ENCODE measurements around the gene LY6G5C. TPM values are rescaled to one million over a fixed set of nuclear protein-coding genes. Genes with fewer than 3 reads are reported as not detected.

LY6G5C gene
- total and polyA plus RNA-seq, 9 of the 15 experiments (the other 6 are each of a cell fraction or from before 2014, with no cell fraction given): 0.10 to 0.67 (median 0.46) TPM; not detected in 4

DNA sequence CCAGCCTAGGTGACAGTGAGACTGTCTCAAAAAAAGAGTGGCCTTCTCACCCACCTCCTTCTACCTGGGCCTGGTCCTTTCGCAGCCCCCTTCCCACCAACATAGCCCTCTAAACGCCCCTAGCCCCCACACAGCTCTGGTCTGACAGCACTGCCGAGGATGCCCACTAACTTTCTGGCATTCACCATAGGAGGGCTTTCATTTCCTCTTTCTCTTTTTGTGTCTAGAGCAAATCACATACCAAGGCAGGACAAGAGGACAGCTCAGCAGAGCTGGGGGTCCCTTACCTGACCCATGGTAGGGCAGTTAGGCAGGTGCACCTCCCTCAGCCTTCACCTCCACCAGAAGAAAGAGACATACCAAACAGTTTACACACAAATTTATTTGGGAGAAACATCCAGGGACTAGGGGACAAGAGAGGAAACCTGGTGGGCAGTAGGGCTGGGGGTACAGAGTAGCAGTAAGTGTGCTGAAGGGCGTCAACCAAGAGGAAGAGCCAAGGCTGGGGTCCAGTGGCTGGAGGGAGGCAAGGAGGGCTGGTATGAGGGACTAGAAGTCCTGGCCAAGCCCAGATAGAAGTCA, 4.5 kb downstream of the LY6G5C start (continued):
- TF ChIP-seq TEAD4 (IDR thresholded peaks at IDR 0.05; ENCODE audit: low read length) (no peak), TEAD4 (CRISPR knock-in tag; IDR thresholded peaks at IDR 0.05; ENCODE audit: borderline replicate concordance) (no peak), HDAC3 (IDR thresholded peaks at IDR 0.05; ENCODE audit: borderline replicate concordance, partially characterized antibody) (no peak), IFI16 (CRISPR knock-in tag; IDR thresholded peaks at IDR 0.05) (no peak), MEIS2 (IDR thresholded peaks at IDR 0.05; ENCODE audit: partially characterized antibody) (no peak), ATF1 (CRISPR knock-in tag; IDR thresholded peaks at IDR 0.05) (no peak), ATF1 (tag; IDR thresholded peaks at IDR 0.05) (no peak), TGIF2 (CRISPR knock-in tag; IDR thresholded peaks at IDR 0.05) (peak; percentile 62; the same call in 1 of the 2 replicates), SRSF1 (IDR thresholded peaks at IDR 0.05; ENCODE audit: low read depth, low read length) (no peak), DNMT1 (IDR thresholded peaks at IDR 0.05) (0 out of 2 replicates have a peak, but pooled peaks have one; percentile 83), HSF4 (CRISPR knock-in tag; IDR thresholded peaks at IDR 0.05; ENCODE audit: borderline replicate concordance) (no peak), HNRNPUL1 (IDR thresholded peaks at IDR 0.05; ENCODE audit: low read length) (peak; percentile 60; the same call in 1 of the 2 replicates), NFIX (CRISPR knock-in tag; IDR thresholded peaks at IDR 0.05; ENCODE audit: low read depth) (no peak), NR2C2 (CRISPR knock-in tag; IDR thresholded peaks at IDR 0.05) (peak; percentile 45; the same call in 1 of the 2 replicates), NR2C2 (tag; IDR thresholded peaks at IDR 0.05) (no peak), CBFB (CRISPR knock-in tag; IDR thresholded peaks at IDR 0.05) (no peak), RBM39 (optimal IDR thresholded peaks at IDR 0.05; ENCODE audit: low read depth, low read length) (peak; percentile 20), KDM5B (IDR thresholded peaks at IDR 0.05; ENCODE audit: insufficient replicate concordance, low read depth, low read length) (peak; percentile 20), OTX1 (CRISPR knock-in tag; IDR thresholded peaks at IDR 0.05) (no peak), NFYB (IDR thresholded peaks at IDR 0.05; ENCODE audit: extremely low read depth, insufficient read length) (no peak), LARP7 (IDR thresholded peaks at IDR 0.05) (0 out of 2 replicates have a peak, but pooled peaks have one; percentile 19), SNRNP70 (optimal IDR thresholded peaks at IDR 0.05; ENCODE audit: low read depth, low read length) (peak; percentile 40), ZNF668 (CRISPR knock-in tag; IDR thresholded peaks at IDR 0.05) (no peak)
- TF ChIP-seq, protein P1, sequence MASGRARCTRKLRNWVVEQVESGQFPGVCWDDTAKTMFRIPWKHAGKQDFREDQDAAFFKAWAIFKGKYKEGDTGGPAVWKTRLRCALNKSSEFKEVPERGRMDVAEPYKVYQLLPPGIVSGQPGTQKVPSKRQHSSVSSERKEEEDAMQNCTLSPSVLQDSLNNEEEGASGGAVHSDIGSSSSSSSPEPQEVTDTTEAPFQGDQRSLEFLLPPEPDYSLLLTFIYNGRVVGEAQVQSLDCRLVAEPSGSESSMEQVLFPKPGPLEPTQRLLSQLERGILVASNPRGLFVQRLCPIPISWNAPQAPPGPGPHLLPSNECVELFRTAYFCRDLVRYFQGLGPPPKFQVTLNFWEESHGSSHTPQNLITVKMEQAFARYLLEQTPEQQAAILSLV (tag; IDR thresholded peaks at IDR 0.05): no peak
- TF ChIP-seq, protein P2, sequence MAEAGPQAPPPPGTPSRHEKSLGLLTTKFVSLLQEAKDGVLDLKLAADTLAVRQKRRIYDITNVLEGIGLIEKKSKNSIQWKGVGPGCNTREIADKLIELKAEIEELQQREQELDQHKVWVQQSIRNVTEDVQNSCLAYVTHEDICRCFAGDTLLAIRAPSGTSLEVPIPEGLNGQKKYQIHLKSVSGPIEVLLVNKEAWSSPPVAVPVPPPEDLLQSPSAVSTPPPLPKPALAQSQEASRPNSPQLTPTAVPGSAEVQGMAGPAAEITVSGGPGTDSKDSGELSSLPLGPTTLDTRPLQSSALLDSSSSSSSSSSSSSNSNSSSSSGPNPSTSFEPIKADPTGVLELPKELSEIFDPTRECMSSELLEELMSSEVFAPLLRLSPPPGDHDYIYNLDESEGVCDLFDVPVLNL (CRISPR knock-in tag; IDR thresholded peaks at IDR 0.05; ENCODE audit: low read depth): 0 out of 2 replicates have a peak, but pooled peaks have one; percentile 23
- TF ChIP-seq, protein P3, sequence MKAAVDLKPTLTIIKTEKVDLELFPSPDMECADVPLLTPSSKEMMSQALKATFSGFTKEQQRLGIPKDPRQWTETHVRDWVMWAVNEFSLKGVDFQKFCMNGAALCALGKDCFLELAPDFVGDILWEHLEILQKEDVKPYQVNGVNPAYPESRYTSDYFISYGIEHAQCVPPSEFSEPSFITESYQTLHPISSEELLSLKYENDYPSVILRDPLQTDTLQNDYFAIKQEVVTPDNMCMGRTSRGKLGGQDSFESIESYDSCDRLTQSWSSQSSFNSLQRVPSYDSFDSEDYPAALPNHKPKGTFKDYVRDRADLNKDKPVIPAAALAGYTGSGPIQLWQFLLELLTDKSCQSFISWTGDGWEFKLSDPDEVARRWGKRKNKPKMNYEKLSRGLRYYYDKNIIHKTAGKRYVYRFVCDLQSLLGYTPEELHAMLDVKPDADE (conservative IDR thresholded peaks at IDR 0.05; ENCODE audit: control insufficient read depth, low read depth, low read length): no peak
- TF ChIP-seq, protein P4, sequence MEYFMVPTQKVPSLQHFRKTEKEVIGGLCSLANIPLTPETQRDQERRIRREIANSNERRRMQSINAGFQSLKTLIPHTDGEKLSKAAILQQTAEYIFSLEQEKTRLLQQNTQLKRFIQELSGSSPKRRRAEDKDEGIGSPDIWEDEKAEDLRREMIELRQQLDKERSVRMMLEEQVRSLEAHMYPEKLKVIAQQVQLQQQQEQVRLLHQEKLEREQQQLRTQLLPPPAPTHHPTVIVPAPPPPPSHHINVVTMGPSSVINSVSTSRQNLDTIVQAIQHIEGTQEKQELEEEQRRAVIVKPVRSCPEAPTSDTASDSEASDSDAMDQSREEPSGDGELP (CRISPR knock-in tag; IDR thresholded peaks at IDR 0.05; ENCODE audit: borderline replicate concordance): no peak
